ENCODE data around the gene GPATCH2.

The GPATCH2 gene

DNA sequence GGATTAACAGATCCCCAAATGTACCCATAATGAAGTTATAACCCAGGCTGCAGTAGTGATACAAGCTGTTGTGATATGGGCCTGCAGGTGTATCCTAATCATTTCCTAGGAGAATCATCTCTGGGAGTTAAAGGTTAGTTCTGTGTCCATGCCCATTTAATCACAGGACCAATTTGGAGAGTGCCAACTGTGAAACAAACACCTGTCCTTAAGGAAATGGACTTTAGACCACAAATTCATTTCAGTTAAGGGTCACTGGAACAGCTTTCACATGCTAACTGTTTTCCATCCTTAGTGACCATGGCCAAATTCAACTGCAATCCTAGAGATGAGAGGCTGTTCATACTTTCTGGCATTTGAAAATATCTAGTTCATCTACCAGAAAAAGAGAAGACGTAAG lies 160.9 kb downstream of the GPATCH2 start:
- H3K4me3 ChIP-seq (ENCODE audit: low read depth in 1 of 5, low read length in 5 of 5) = no peak overlapping the region
- H3K27me3 ChIP-seq (ENCODE audit: control insufficient read depth in 5 of 5, insufficient read depth in 4 of 5, low read length in 5 of 5) = no peaks in the 10 kb centered on the region
- H3K4me1 ChIP-seq (ENCODE audit: control insufficient read depth in 5 of 5, insufficient read depth in 5 of 5, low read length in 5 of 5) = peaks cover 0 to 2% (median 0%) of the 10 kb centered on the region in 5 donors
- H3K27ac ChIP-seq (ENCODE audit: low read depth, low read length) = no peak overlapping the region
- peaks cover 4 to 13% (median 9%) of the 10 kb centered on the region in 5 donors for H3K9me3 ChIP-seq (ENCODE audit: control insufficient read depth in 5 of 5, low read length in 5 of 5)
- peaks cover 0 to 18% (median 0%) of the 10 kb centered on the region in 5 donors for H3K36me3 ChIP-seq (ENCODE audit: control insufficient read depth in 5 of 5, insufficient read depth in 5 of 5, low read length in 5 of 5)
- H3K9ac ChIP-seq (ENCODE audit: low read length in 5 of 5) = no peak overlapping the region

DNA sequence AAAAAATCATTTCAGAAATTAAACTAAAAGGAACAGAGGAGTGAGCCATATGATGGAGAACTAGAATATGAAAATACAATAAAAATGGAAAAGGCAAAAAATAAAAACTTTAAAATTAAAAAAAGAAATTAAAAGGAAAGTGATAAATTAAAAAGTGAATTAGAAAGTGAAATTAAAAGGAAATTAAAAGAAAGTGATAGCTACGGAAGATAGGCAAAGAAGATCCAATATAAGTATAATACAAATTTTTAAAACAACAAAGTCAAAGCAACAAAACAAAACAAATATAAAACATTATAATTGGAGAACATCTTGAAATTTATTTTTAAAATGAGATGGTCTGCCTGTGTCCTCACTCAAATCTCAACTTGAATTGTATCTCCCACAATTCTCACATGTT lies 165.8 kb downstream of the GPATCH2 start:
- Histone ChIP-seq H3K4me3 (ENCODE audit: low read depth in 1 of 5, low read length in 5 of 5) (no peak overlapping the region), H3K27me3 (ENCODE audit: control insufficient read depth in 5 of 5, insufficient read depth in 4 of 5, low read length in 5 of 5) (no peaks in the 10 kb centered on the region), H3K9me3 (ENCODE audit: control insufficient read depth in 5 of 5, low read length in 5 of 5) (peaks cover 7 to 13% (median 9%) of the 10 kb centered on the region in 5 donors), H3K9ac (ENCODE audit: low read length in 5 of 5) (no peak overlapping the region), H3K4me1 (ENCODE audit: control insufficient read depth in 5 of 5, insufficient read depth in 5 of 5, low read length in 5 of 5) (peaks cover 0 to under 1% (median 0%) of the 10 kb centered on the region in 5 donors), H3K27ac (ENCODE audit: low read depth, low read length) (no peak overlapping the region), H3K36me3 (ENCODE audit: control insufficient read depth in 5 of 5, insufficient read depth in 5 of 5, low read length in 5 of 5) (peaks cover 0 to 26% (median 0%) of the 10 kb centered on the region in 5 donors)

DNA sequence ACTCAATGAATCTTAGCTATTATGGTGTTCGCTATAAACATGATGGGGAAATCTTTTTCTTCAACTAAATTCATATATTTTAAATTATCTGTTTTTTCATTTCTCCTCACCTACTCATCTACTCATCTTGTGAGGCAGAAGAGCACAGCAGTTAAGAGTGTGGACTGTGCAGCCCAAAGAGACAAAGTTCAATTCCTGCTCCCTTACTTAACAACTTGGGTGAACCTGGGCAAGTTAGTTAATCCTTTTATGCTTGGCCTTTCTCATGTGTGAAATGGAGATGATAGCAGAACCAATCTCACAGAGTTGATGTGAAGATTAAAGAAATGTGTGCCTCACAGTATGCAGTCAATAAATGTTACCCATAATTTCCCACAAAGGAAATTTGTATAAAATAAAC lies 168.2 kb downstream of the GPATCH2 start:
- no peaks in the 10 kb centered on the region for H3K27me3 ChIP-seq (ENCODE audit: control insufficient read depth in 5 of 5, insufficient read depth in 4 of 5, low read length in 5 of 5)
- H3K9me3 ChIP-seq (ENCODE audit: control insufficient read depth in 5 of 5, low read length in 5 of 5) = peaks cover 7 to 13% (median 9%) of the 10 kb centered on the region in 5 donors
- no peaks in the 10 kb centered on the region for H3K4me1 ChIP-seq (ENCODE audit: control insufficient read depth in 5 of 5, insufficient read depth in 5 of 5, low read length in 5 of 5)
- H3K9ac ChIP-seq (ENCODE audit: low read length in 5 of 5) = no peak overlapping the region
- H3K36me3 ChIP-seq (ENCODE audit: control insufficient read depth in 5 of 5, insufficient read depth in 5 of 5, low read length in 5 of 5) = peaks cover 0 to 27% (median 2%) of the 10 kb centered on the region in 5 donors
- no peak overlapping the region for H3K4me3 ChIP-seq (ENCODE audit: low read depth in 1 of 5, low read length in 5 of 5)
- H3K27ac ChIP-seq (ENCODE audit: low read depth, low read length) = no peak overlapping the region

DNA sequence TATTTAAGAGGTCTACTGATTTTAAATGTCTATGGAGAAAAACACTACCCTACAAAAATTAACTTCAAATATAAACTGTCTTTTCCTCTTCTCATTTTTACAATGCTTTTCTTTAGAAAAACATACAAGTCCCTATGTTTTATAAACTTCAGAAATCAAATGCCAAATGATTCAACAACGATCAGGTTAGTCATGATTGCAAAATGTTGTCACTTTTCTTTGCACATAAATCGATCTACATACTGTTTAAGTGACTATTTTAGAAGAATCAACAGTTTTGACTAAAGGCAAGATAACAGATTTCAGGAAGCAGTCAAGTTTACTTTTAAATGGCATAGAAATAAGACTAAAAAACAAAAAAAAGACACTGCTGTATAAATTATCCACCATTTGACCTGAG lies 168.7 kb downstream of the GPATCH2 start:
- H3K9ac ChIP-seq (ENCODE audit: low read length in 5 of 5) = no peak overlapping the region
- peaks cover 0 to 30% (median 2%) of the 10 kb centered on the region in 5 donors for H3K36me3 ChIP-seq (ENCODE audit: control insufficient read depth in 5 of 5, insufficient read depth in 5 of 5, low read length in 5 of 5)
- no peaks in the 10 kb centered on the region for H3K4me1 ChIP-seq (ENCODE audit: control insufficient read depth in 5 of 5, insufficient read depth in 5 of 5, low read length in 5 of 5)
- H3K27ac ChIP-seq (ENCODE audit: low read depth, low read length) = no peak overlapping the region
- H3K9me3 ChIP-seq (ENCODE audit: control insufficient read depth in 5 of 5, low read length in 5 of 5) = peaks cover 7 to 13% (median 9%) of the 10 kb centered on the region in 5 donors
- no peak overlapping the region for H3K4me3 ChIP-seq (ENCODE audit: low read depth in 1 of 5, low read length in 5 of 5)
- no peaks in the 10 kb centered on the region for H3K27me3 ChIP-seq (ENCODE audit: control insufficient read depth in 5 of 5, insufficient read depth in 4 of 5, low read length in 5 of 5)

DNA sequence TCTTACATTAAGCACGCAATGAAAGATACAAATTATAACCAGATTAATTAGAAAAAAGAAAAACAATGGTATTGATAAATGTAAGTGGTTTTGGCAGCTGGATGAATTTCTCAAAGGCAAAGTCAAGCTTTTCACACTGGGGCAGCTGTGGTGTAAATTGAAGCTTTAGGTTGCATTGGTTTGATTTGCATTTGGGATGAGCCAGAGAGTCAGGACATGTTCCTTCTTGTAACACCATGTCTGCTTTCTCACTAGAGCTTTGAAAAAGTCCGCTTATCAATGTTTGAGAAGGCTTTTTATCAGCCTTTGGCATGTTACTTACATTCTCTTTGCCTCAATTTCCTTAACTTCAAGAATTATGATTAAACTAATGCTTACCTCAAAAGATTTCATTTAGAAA lies 173.9 kb downstream of the GPATCH2 start:
- H3K9me3 ChIP-seq (ENCODE audit: control insufficient read depth in 5 of 5, low read length in 5 of 5) = no peaks in the 10 kb centered on the region
- H3K27me3 ChIP-seq (ENCODE audit: control insufficient read depth in 5 of 5, insufficient read depth in 4 of 5, low read length in 5 of 5) = no peaks in the 10 kb centered on the region

DNA sequence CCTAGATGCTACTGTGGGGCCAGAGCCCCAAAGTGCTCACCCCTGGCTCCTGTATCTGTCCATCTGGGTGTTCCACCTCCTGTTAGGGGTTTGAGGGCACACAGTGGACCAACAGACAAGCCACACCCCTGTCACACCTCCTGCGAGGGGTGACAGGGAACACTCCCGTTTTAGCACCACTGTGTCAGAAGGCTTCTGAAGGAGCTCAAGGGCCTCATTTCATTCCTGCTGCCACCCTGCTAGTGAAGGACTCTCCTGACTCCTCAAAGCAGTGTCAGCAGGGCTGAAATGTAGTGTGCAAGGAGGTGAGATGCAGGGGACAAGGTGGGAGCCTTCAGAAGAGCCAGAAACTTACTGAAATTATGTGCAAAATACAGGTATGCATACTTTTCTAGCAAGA lies 174.6 kb downstream of the GPATCH2 start:
- Histone ChIP-seq H3K4me3 (ENCODE audit: low read depth in 1 of 5, low read length in 5 of 5) (no peak overlapping the region), H3K9ac (ENCODE audit: low read length in 5 of 5) (no peak overlapping the region), H3K27me3 (ENCODE audit: control insufficient read depth in 5 of 5, insufficient read depth in 4 of 5, low read length in 5 of 5) (no peaks in the 10 kb centered on the region), H3K36me3 (ENCODE audit: control insufficient read depth in 5 of 5, insufficient read depth in 5 of 5, low read length in 5 of 5) (peaks cover 5 to 14% (median 10%) of the 10 kb centered on the region in 5 donors), H3K4me1 (ENCODE audit: control insufficient read depth in 5 of 5, insufficient read depth in 5 of 5, low read length in 5 of 5) (no peaks in the 10 kb centered on the region), H3K9me3 (ENCODE audit: control insufficient read depth in 5 of 5, low read length in 5 of 5) (no peaks in the 10 kb centered on the region), H3K27ac (ENCODE audit: low read depth, low read length) (no peak overlapping the region)

More for the DNA sequence above, 173.9 kb downstream of the GPATCH2 start:
- Histone ChIP-seq H3K4me1 (ENCODE audit: control insufficient read depth in 5 of 5, insufficient read depth in 5 of 5, low read length in 5 of 5) (no peaks in the 10 kb centered on the region), H3K36me3 (ENCODE audit: control insufficient read depth in 5 of 5, insufficient read depth in 5 of 5, low read length in 5 of 5) (peaks cover 5 to 12% (median 10%) of the 10 kb centered on the region in 5 donors), H3K27ac (ENCODE audit: low read depth, low read length) (no peak overlapping the region), H3K9ac (ENCODE audit: low read length in 5 of 5) (no peak overlapping the region), H3K4me3 (ENCODE audit: low read depth in 1 of 5, low read length in 5 of 5) (no peak overlapping the region)

DNA sequence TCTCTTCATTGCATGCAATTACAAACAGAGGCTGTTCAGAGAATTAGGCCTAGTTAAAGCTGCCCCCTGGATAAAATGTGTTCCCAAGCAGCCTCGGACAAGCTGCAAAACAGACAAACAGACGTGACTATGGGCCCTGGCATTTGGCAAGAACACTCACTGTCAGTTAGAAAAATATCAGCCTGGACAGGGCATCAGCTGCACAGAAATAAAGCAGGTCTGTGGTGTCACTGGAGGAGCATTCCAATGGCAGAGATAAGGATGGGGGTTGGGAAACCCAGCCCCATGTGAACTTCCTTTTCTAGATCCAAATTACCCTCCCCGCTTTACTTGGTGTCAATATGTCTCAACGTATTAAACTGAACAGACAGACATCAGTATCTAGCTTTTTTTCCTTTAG lies 177.1 kb downstream of the GPATCH2 start:
- Histone ChIP-seq H3K4me3 (ENCODE audit: low read depth in 1 of 5, low read length in 5 of 5) (no peak overlapping the region), H3K36me3 (ENCODE audit: control insufficient read depth in 5 of 5, insufficient read depth in 5 of 5, low read length in 5 of 5) (peaks cover 5 to 14% (median 12%) of the 10 kb centered on the region in 5 donors)

DNA sequence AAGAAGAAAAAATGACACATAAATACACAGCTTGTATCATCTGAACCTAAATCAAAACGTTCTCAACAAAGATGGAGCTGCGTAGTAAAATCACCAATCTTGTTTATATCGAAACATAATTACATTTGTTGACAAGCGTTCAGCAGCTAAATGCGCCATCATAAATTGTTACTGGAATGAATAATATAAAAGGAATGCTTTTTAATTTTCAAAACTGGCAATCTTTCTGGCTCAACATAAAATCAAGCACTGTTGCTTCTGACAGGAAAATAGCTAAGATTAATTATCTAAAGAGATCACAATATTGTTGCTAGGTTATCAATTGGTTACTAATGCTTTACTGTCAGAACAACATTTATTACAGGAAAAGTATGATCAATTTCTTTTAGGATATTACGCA lies 181.5 kb downstream of the GPATCH2 start:
- no peak overlapping the region for H3K27ac ChIP-seq (ENCODE audit: low read depth, low read length)
- H3K4me3 ChIP-seq (ENCODE audit: low read depth in 1 of 5, low read length in 5 of 5) = no peak overlapping the region
- H3K36me3 ChIP-seq (ENCODE audit: control insufficient read depth in 5 of 5, insufficient read depth in 5 of 5, low read length in 5 of 5) = peaks cover 5 to 35% (median 16%) of the 10 kb centered on the region in 5 donors
- H3K9me3 ChIP-seq (ENCODE audit: control insufficient read depth in 5 of 5, low read length in 5 of 5) = no peaks in the 10 kb centered on the region
- H3K27me3 ChIP-seq (ENCODE audit: control insufficient read depth in 5 of 5, insufficient read depth in 4 of 5, low read length in 5 of 5) = no peaks in the 10 kb centered on the region
- H3K9ac ChIP-seq (ENCODE audit: low read length in 5 of 5) = no peak overlapping the region
- H3K4me1 ChIP-seq (ENCODE audit: control insufficient read depth in 5 of 5, insufficient read depth in 5 of 5, low read length in 5 of 5) = no peaks in the 10 kb centered on the region

More for the DNA sequence above, 177.1 kb downstream of the GPATCH2 start:
- H3K4me1 ChIP-seq (ENCODE audit: control insufficient read depth in 5 of 5, insufficient read depth in 5 of 5, low read length in 5 of 5) = no peaks in the 10 kb centered on the region
- H3K9me3 ChIP-seq (ENCODE audit: control insufficient read depth in 5 of 5, low read length in 5 of 5) = no peaks in the 10 kb centered on the region
- H3K9ac ChIP-seq (ENCODE audit: low read length in 5 of 5) = no peak overlapping the region
- no peaks in the 10 kb centered on the region for H3K27me3 ChIP-seq (ENCODE audit: control insufficient read depth in 5 of 5, insufficient read depth in 4 of 5, low read length in 5 of 5)
- no peak overlapping the region for H3K27ac ChIP-seq (ENCODE audit: low read depth, low read length)

DNA sequence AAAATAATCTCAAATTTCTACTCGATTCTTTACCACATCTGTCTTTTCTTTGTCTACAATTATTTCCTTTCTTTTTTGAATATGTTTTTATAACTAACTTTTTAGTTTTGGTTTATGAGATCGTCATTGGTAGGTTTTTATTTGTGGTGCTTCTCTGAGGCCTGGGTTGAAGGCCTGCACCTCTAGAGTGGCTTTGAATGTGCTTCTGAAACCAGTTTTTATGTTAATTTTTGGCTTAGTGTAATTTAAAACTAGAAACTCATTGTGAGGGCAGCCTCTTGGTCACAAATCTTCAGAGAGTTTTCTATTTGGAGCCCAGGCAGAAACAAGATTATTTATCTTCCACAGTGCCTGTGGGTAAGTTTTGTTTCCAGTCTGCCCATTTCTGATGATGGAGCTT lies 187.0 kb downstream of the GPATCH2 start:
- Histone ChIP-seq H3K4me3 (ENCODE audit: low read depth in 1 of 5, low read length in 5 of 5) (no peak overlapping the region), H3K27ac (ENCODE audit: low read depth, low read length) (no peak overlapping the region), H3K4me1 (ENCODE audit: control insufficient read depth in 5 of 5, insufficient read depth in 5 of 5, low read length in 5 of 5) (no peaks in the 10 kb centered on the region), H3K36me3 (ENCODE audit: control insufficient read depth in 5 of 5, insufficient read depth in 5 of 5, low read length in 5 of 5) (peaks cover 2 to 27% (median 11%) of the 10 kb centered on the region in 5 donors), H3K9me3 (ENCODE audit: control insufficient read depth in 5 of 5, low read length in 5 of 5) (peaks cover 0 to 4% (median 0%) of the 10 kb centered on the region in 5 donors), H3K27me3 (ENCODE audit: control insufficient read depth in 5 of 5, insufficient read depth in 4 of 5, low read length in 5 of 5) (no peaks in the 10 kb centered on the region), H3K9ac (ENCODE audit: low read length in 5 of 5) (no peak overlapping the region)

DNA sequence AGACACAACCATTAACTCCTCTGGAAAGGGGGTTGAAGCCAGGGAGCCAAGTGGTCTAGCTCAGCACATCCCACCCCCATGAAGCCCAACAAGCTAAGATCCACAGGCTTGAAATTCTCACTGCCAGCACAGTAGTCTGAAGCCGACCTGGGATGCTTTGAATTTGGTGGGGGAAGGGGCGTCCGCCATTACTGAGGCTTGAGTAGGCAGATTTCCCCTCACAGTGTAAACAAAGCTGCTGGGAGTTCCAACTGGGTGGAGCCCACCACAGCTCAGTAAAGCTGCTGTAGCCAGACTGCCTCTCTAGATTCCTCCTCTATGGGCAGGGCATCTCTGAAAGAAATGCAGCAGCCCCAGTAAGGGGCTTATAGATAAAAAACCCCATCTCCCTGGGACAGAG lies 193.5 kb downstream of the GPATCH2 start:
- peaks cover 0 to 4% (median 0%) of the 10 kb centered on the region in 5 donors for H3K9me3 ChIP-seq (ENCODE audit: control insufficient read depth in 5 of 5, low read length in 5 of 5)
- no peaks in the 10 kb centered on the region for H3K4me1 ChIP-seq (ENCODE audit: control insufficient read depth in 5 of 5, insufficient read depth in 5 of 5, low read length in 5 of 5)
- no peaks in the 10 kb centered on the region for H3K27me3 ChIP-seq (ENCODE audit: control insufficient read depth in 5 of 5, insufficient read depth in 4 of 5, low read length in 5 of 5)
- H3K36me3 ChIP-seq (ENCODE audit: control insufficient read depth in 5 of 5, insufficient read depth in 5 of 5, low read length in 5 of 5) = peaks cover 0 to 10% (median 6%) of the 10 kb centered on the region in 5 donors
- no peak overlapping the region for H3K9ac ChIP-seq (ENCODE audit: low read length in 5 of 5)
- H3K27ac ChIP-seq (ENCODE audit: low read depth, low read length) = no peak overlapping the region
- H3K4me3 ChIP-seq (ENCODE audit: low read depth in 1 of 5, low read length in 5 of 5) = no peak overlapping the region
